Effector CD8-positive, alpha-beta T cell (primary cell): Measurements from ENCODE around the gene CASZ1.

ENCODE experiments used
- DNase-seq: peaks from one replicate; lab custom pipeline; 2025; lab: John Stamatoyannopoulos, UW

Gene CASZ1

GRCh38 chr1:10753299-10753698 is 43.1 kb downstream of the CASZ1 start:
- DNase-seq, result no peak

GRCh38 chr1:10751561-10752085 is 44.8 kb downstream of the CASZ1 start:
- no peak for DNase-seq

- DNase-seq, result no peak
Observed at GRCh38 chr1:10751160-10751559, 45.3 kb downstream of the CASZ1 start.

GRCh38 chr1:10745886-10746455 is 50.5 kb downstream of the CASZ1 start:
- no peak for DNase-seq

GRCh38 chr1:10745383-10745782 is 51.1 kb downstream of the CASZ1 start:
- no peak for DNase-seq

GRCh38 chr1:10744654-10745238 is 51.7 kb downstream of the CASZ1 start:
- no peak for DNase-seq

- DNase-seq, result no peak
Observed at GRCh38 chr1:10744029-10744428, 52.4 kb downstream of the CASZ1 start.

- no peak for DNase-seq
Observed at GRCh38 chr1:10741696-10742095, 54.8 kb downstream of the CASZ1 start.

- DNase-seq, result no peak
Observed at GRCh38 chr1:10740123-10740522, 56.3 kb downstream of the CASZ1 start.

GRCh38 chr1:10739589-10739988 is 56.9 kb downstream of the CASZ1 start:
- DNase-seq, result no peak

- DNase-seq, result no peak
Observed at GRCh38 chr1:10738061-10739058, 58.1 kb downstream of the CASZ1 start.

GRCh38 chr1:10737651-10738050 is 58.8 kb downstream of the CASZ1 start:
- no peak for DNase-seq

- no peak for DNase-seq
Observed at GRCh38 chr1:10736634-10737586, 59.5 kb downstream of the CASZ1 start.

GRCh38 chr1:10735563-10736305 is 60.7 kb downstream of the CASZ1 start:
- DNase-seq, result no peak

GRCh38 chr1:10734962-10735544 is 61.4 kb downstream of the CASZ1 start:
- no peak for DNase-seq

- DNase-seq, result no peak
Observed at GRCh38 chr1:10734375-10734774, 62.1 kb downstream of the CASZ1 start.

- DNase-seq, result no peak
Observed at GRCh38 chr1:10733474-10734366, 62.7 kb downstream of the CASZ1 start.

GRCh38 chr1:10730985-10731384 is 65.5 kb downstream of the CASZ1 start:
- no peak for DNase-seq
